H9 (cell line): Measurements from ENCODE around the gene FGF3. TPM values are rescaled to one million over a fixed set of nuclear protein-coding genes. Genes with fewer than 3 reads are reported as not detected.

Experiments
- DNase-seq: peaks from one replicate; pipeline ENCODE4 v3.0.0-alpha.2; 2017
- H2AFZ ChIP-seq: one replicate; pipeline ENCODE4 v1.6.1; 2013; ENCODE audit warnings: mild to moderate bottlenecking, low read length, control low read depth, moderate library complexity
- H2AK5ac ChIP-seq: 2 replicates; pipeline ENCODE4 v1.6.1; 2013; ENCODE audit warnings: low read length, control low read depth, mixed read lengths; ENCODE audit not compliant: insufficient read length
- H2BK120ac ChIP-seq: one replicate; pipeline ENCODE4 v1.6.1; 2013; ENCODE audit warnings: low read depth, mild to moderate bottlenecking, low read length, control low read depth, inconsistent platforms; ENCODE audit not compliant: poor library complexity, severe bottlenecking
- H2BK12ac ChIP-seq: 2 replicates; pipeline ENCODE4 v1.6.1; 2013; ENCODE audit warnings: low read length, control low read depth, mixed read lengths, low read depth; ENCODE audit not compliant: insufficient read length
- H2BK15ac ChIP-seq: 2 replicates; pipeline ENCODE4 v1.6.1; 2013; ENCODE audit warnings: low read depth, low read length, control low read depth
- H2BK20ac ChIP-seq: one replicate; pipeline ENCODE4 v1.6.1; 2013; ENCODE audit warnings: low read depth, mild to moderate bottlenecking, low read length, control low read depth, inconsistent platforms; ENCODE audit not compliant: poor library complexity, severe bottlenecking
- H2BK5ac ChIP-seq: 2 replicates; pipeline ENCODE4 v1.6.1; 2013; ENCODE audit warnings: low read length, control low read depth, mixed read lengths; ENCODE audit not compliant: insufficient read length
- H3K14ac ChIP-seq: 2 replicates; pipeline ENCODE4 v1.6.1; 2013; ENCODE audit warnings: low read length, control low read depth; ENCODE audit not compliant: insufficient read depth
- H3K18ac ChIP-seq: 2 replicates; pipeline ENCODE4 v1.6.1; 2013; ENCODE audit warnings: low read depth, mild to moderate bottlenecking, mixed read lengths, low read length, control low read depth; ENCODE audit not compliant: insufficient read length
- H3K23ac ChIP-seq: 2 replicates; pipeline ENCODE4 v1.6.1; 2013; ENCODE audit warnings: low read length, control low read depth, mixed read lengths, low read depth; ENCODE audit not compliant: insufficient read length
- H3K23me2 ChIP-seq: 2 replicates; pipeline ENCODE4 v1.6.1; 2013; ENCODE audit warnings: low read depth, mild to moderate bottlenecking, mixed read lengths, low read length, control low read depth; ENCODE audit not compliant: insufficient read length, poor library complexity, severe bottlenecking
- H3K27ac ChIP-seq: 2 replicates; pipeline ENCODE4 v1.5.1; 2013; ENCODE audit warnings: low read length, control low read depth, mixed read lengths, low read depth; ENCODE audit not compliant: insufficient read length
- H3K27me3 ChIP-seq: 2 replicates; pipeline ENCODE4 v1.6.1; 2013; ENCODE audit warnings: low read length, control low read depth, inconsistent platforms; ENCODE audit not compliant: insufficient read depth
- H3K4ac ChIP-seq: 2 replicates; pipeline ENCODE4 v1.6.1; 2013; ENCODE audit warnings: low read depth, mild to moderate bottlenecking, control low read depth, inconsistent platforms, low read length, moderate library complexity
- H3K4me1 ChIP-seq: 2 replicates; pipeline ENCODE4 v1.6.1; 2013; ENCODE audit warnings: low read length, control low read depth, inconsistent platforms; ENCODE audit not compliant: insufficient read depth
- H3K4me2 ChIP-seq: 2 replicates; pipeline ENCODE4 v1.6.1; 2013; ENCODE audit warnings: low read length, control low read depth, mixed read lengths; ENCODE audit not compliant: insufficient read length, insufficient read depth
- H3K56ac ChIP-seq: 2 replicates; pipeline ENCODE4 v1.6.1; 2013; ENCODE audit warnings: low read depth, mild to moderate bottlenecking, mixed read lengths, low read length, control low read depth; ENCODE audit not compliant: insufficient read length
- H3K79me1 ChIP-seq: 2 replicates; pipeline ENCODE4 v1.6.1; 2013; ENCODE audit warnings: low read depth, mild to moderate bottlenecking, moderate library complexity, low read length, control low read depth, inconsistent platforms; ENCODE audit not compliant: insufficient read depth, poor library complexity, severe bottlenecking
- H3K79me2 ChIP-seq: 2 replicates; pipeline ENCODE4 v1.6.1; 2013; ENCODE audit warnings: low read length, control low read depth, inconsistent platforms; ENCODE audit not compliant: insufficient read depth
- H3K9ac ChIP-seq: 2 replicates; pipeline ENCODE4 v1.6.1; 2013; ENCODE audit warnings: low read length, control low read depth, mixed read lengths; ENCODE audit not compliant: insufficient read length; ENCODE audit errors: extremely low read depth
- H3K9me3 ChIP-seq: one replicate; pipeline ENCODE4 v1.6.1; 2013; ENCODE audit warnings: low read depth, low read length, inconsistent platforms; ENCODE audit not compliant: control insufficient read depth
- H3T11ph ChIP-seq: one replicate; pipeline ENCODE4 v1.6.1; 2013; ENCODE audit warnings: mild to moderate bottlenecking, low read length, control low read depth, inconsistent platforms
- H4K20me1 ChIP-seq: one replicate; pipeline ENCODE4 v1.6.1; 2013; ENCODE audit not compliant: control insufficient read depth, insufficient read length, insufficient read depth
- H4K5ac ChIP-seq: 2 replicates; pipeline ENCODE4 v1.6.1; 2013; ENCODE audit warnings: low read depth, mild to moderate bottlenecking, mixed read lengths, low read length, control low read depth; ENCODE audit not compliant: insufficient read length
- H4K8ac ChIP-seq: replicated peaks from 2 replicates; pipeline ENCODE4 v1.6.1; 2013; ENCODE audit warnings: low read length, control low read depth, mixed read lengths, low read depth; ENCODE audit not compliant: insufficient read length
- H4K91ac ChIP-seq: 2 replicates; pipeline ENCODE4 v1.6.1; 2013; ENCODE audit warnings: low read depth, mild to moderate bottlenecking, moderate library complexity, mixed read lengths, low read length, control low read depth; ENCODE audit not compliant: insufficient read length
- H3K27ac Mint-ChIP-seq, 3 experiments: 2 replicates in 2 of 3; 3 replicates in 1 of 3; pipeline ENCODE4 v1.8.0; 2020 to 2021; ENCODE audit warnings: mixed read lengths in 3 of 3, mild to moderate bottlenecking in 1 of 3, moderate library complexity in 1 of 3
- H3K27me3 Mint-ChIP-seq: 2 replicates; pipeline ENCODE4 v1.8.0; 2021; ENCODE audit warnings: low read depth, mild to moderate bottlenecking, moderate library complexity, mixed read lengths
- H3K36me3 Mint-ChIP-seq, 3 experiments: 2 replicates in 2 of 3; 3 replicates in 1 of 3; pipeline ENCODE4 v1.8.0; 2020 to 2021; ENCODE audit warnings: low read depth in 3 of 3, mixed read lengths in 3 of 3; ENCODE audit not compliant: insufficient read depth in 1 of 3
- H3K4me1 Mint-ChIP-seq, 2 experiments: 2 replicates each; pipeline ENCODE4 v1.8.0; 2020; ENCODE audit warnings: mixed read lengths in 2 of 2
- H3K4me3 Mint-ChIP-seq, 2 experiments: 2 replicates in 1 of 2; 3 replicates in 1 of 2; pipeline ENCODE4 v1.8.0; 2020 to 2021; ENCODE audit warnings: mild to moderate bottlenecking in 2 of 2, mixed read lengths in 2 of 2, moderate library complexity in 1 of 2
- H3K9me3 Mint-ChIP-seq, 2 experiments: 2 replicates in 1 of 2; 3 replicates in 1 of 2; pipeline ENCODE4 v1.8.0; 2020; ENCODE audit warnings: mild to moderate bottlenecking in 2 of 2, mixed read lengths in 2 of 2, moderate library complexity in 1 of 2
- CTCF ChIP-seq: fragments of 200-600 bp; sonication (generic); conservative IDR thresholded peaks from 3 replicates; pipeline ENCODE4 v1.8.0; 2021; ENCODE audit warnings: antibody characterized with exemption, mild to moderate bottlenecking
- WGBS: extraction: QIAGEN DNeasy Blood & Tissue Kit; methylation state at CpG from one replicate; pipeline ENCODE4 v1.1.7; 2013; ENCODE audit warnings: missing lambda C conversion rate, low lambda C conversion rate, mixed read lengths; ENCODE audit not compliant: insufficient read length; ENCODE audit errors: extremely low coverage; 5-methylcytosine and 5-hydroxymethylcytosine counted together
- total RNA-seq: library from RNA; stranded (reverse); gene quantifications from 2 replicates; pipeline ENCODE4 v1.2.1, GENCODE V29; 2021

FGF3 gene
- total RNA-seq, 1 experiment from 2014 or later: not detected

GRCh38 chr11:69844396-69844795 is 25.2 kb upstream of the FGF3 start:
- Mint-ChIP-seq H3K27me3 (peaks cover 39% of the 10 kb centered on the region), H3K4me3 (no peak overlapping the region), H3K36me3 (peaks cover 2 to 5% (median 3%) of the 10 kb centered on the region in 3 experiments; a peak in 5 of 7 replicates), H3K27ac (no peak overlapping the region), H3K9me3 (peaks cover 4 to 11% of the 10 kb centered on the region in 2 experiments; a peak in 4 of 5 replicates), H3K4me1 (peaks cover 2 to 13% of the 10 kb centered on the region in 2 experiments; a peak in 2 of 4 replicates)
- no peak overlapping the region for H2BK120ac ChIP-seq
- H4K91ac ChIP-seq: no peak overlapping the region
- H4K20me1 ChIP-seq: no peaks in the 10 kb centered on the region
- no peak overlapping the region for H2BK15ac ChIP-seq
- H2AK5ac ChIP-seq: no peak overlapping the region
- no peak overlapping the region for H3K56ac ChIP-seq
- no peak for TF ChIP-seq CTCF
- H3K23ac ChIP-seq: no peak overlapping the region
- over 99% methylated on average over 6 of the region's 6 CpGs for WGBS
- no peak overlapping the region for H3K18ac ChIP-seq
- H3K4ac ChIP-seq: no peak overlapping the region
- no peaks in the 10 kb centered on the region; the same call in 1 of the 2 replicates for H3K4me1 ChIP-seq
- no peaks in the 10 kb centered on the region for H3K79me2 ChIP-seq
- no peak overlapping the region for H2BK12ac ChIP-seq
- DNase-seq: no peak
- no peaks in the 10 kb centered on the region for H3K23me2 ChIP-seq
- H3K27me3 ChIP-seq: no peaks in the 10 kb centered on the region
- H3K14ac ChIP-seq: no peak overlapping the region
- no peaks in the 10 kb centered on the region for H3K79me1 ChIP-seq
- no peak overlapping the region for H3T11ph ChIP-seq
- no peak overlapping the region for H4K8ac ChIP-seq
- no peaks in the 10 kb centered on the region for H3K9me3 ChIP-seq
- H2BK5ac ChIP-seq: no peak overlapping the region
- no peak overlapping the region for H2BK20ac ChIP-seq
- H4K5ac ChIP-seq: no peak overlapping the region
- no peak overlapping the region for H2AFZ ChIP-seq
- no peak overlapping the region for H3K9ac ChIP-seq
- H3K4me2 ChIP-seq: no peak overlapping the region
- no peak overlapping the region for H3K27ac ChIP-seq
